BLaER1 treated with 17β-estradiol and CSF1 and Interleukin-3, amounts not matched to agents 10 nM and 100 nM (cell line): ENCODE measurements around the gene DTX1.

Experiments used
- H3K27ac ChIP-seq, 11 experiments: shearing (Covaris generic); formaldehyde crosslinking; 2 replicates each; pipeline ENCODE4 v1.8.1; 2022
- H3K27me3 ChIP-seq, 11 experiments: shearing (Covaris generic); formaldehyde crosslinking; 2 replicates each; pipeline ENCODE4 v1.8.1; 2022
- H3K36me3 ChIP-seq, 11 experiments: shearing (Covaris generic); formaldehyde crosslinking; 2 replicates each; pipeline ENCODE4 v1.8.1; 2022
- H3K4me1 ChIP-seq, 10 experiments: shearing (Covaris generic); formaldehyde crosslinking; 2 replicates each; pipeline ENCODE4 v1.8.1; 2022
- H3K4me2 ChIP-seq, 11 experiments: shearing (Covaris generic); formaldehyde crosslinking; 2 replicates each; pipeline ENCODE4 v1.8.1; 2022
- H3K4me3 ChIP-seq, 10 experiments: shearing (Covaris generic); formaldehyde crosslinking; 2 replicates each; pipeline ENCODE4 v1.8.1; 2022
- H3K9ac ChIP-seq, 11 experiments: shearing (Covaris generic); formaldehyde crosslinking; 2 replicates each; pipeline ENCODE4 v1.8.1; 2022
- H3K9me3 ChIP-seq, 11 experiments: shearing (Covaris generic); formaldehyde crosslinking; replicated peaks in 1 of 11; 2 replicates each; pipeline ENCODE4 v1.8.1; 2022
- H4K20me1 ChIP-seq, 11 experiments: shearing (Covaris generic); formaldehyde crosslinking; 2 replicates each; pipeline ENCODE4 v1.8.1; 2022
- Cebpa-rat ChIP-seq, 11 experiments: shearing (Covaris generic); IDR thresholded peaks; 2 replicates each; pipeline ENCODE4 v1.8.1; 2022

DTX1 gene

DNA sequence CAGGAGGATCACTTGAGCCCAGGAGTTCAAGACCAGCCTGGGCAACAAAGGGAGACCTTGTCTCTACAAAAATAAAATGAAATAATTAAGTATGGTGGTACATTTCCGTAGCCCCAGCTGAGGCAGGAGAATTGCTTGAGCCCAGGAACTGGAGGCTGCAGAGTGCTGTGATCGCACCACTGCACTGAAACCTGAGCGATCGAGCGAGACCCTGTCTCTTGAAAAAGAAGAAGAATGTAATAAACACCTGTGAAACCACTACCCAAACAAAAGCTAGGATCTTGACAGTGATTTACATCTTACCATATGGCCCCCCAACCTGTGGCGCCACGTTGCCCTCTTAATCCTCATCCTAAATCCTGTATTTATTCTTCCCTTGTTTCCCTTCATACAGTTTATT is 5.7 kb upstream of the DTX1 start:
- no peak for TF ChIP-seq Cebpa-rat (IDR thresholded peaks at IDR 0.05)
- Histone ChIP-seq H3K27me3 (peaks cover 0 to 6% (median 4%) of the 10 kb centered on the region in 11 experiments; a peak in 9 of 22 replicates), H3K4me1 (peaks cover 48 to 90% (median 64%) of the 10 kb centered on the region in 10 experiments), H3K27ac (no peak overlapping the region), H3K9me3 (no peaks in the 10 kb centered on the region), H4K20me1 (no peaks in the 10 kb centered on the region; a peak in 1 of 22 replicates), H3K4me2 (peak overlapping the region in 9 of 11 experiments; percentile 36 to 90 (median 53); a peak in 13 of 22 replicates), H3K36me3 (no peaks in the 10 kb centered on the region), H3K9ac (no peak overlapping the region), H3K4me3 (no peak overlapping the region)

DNA sequence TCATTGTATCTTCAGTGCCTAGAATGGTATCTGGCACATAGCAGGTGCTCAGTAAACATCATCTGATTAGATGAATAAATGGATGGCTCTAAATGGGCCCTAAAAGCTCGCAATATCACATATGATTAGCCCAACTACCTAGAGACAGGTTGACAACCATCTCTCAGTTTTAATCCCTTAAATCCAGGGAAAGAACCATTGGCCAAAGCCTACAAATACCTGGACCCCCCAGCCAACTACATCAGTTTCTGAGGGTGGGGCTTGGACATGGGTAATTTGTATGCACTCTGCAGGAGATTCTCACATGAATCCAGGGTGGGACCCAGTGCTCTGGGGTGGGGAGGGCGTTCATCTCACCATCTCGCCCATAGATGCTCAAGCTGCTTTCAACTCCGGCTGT is 4.8 kb upstream of the DTX1 start:
- H3K9me3 ChIP-seq: no peaks in the 10 kb centered on the region
- H3K4me2 ChIP-seq: peak overlapping the region; percentile 65 to 90 (median 78)
- peaks cover 8 to 16% (median 14%) of the 10 kb centered on the region in 11 experiments; a peak in 15 of 22 replicates for H3K27me3 ChIP-seq
- peaks cover 55 to 93% (median 69%) of the 10 kb centered on the region in 10 experiments for H3K4me1 ChIP-seq
- peak overlapping the region in 6 of 11 experiments; percentile 31 to 55 (median 46); a peak in 8 of 22 replicates for H3K27ac ChIP-seq
- H3K36me3 ChIP-seq: no peaks in the 10 kb centered on the region
- no peak overlapping the region; a peak in 1 of 20 replicates for H3K4me3 ChIP-seq
- H3K9ac ChIP-seq: peak overlapping the region in 6 of 11 experiments; percentile 17 to 47 (median 29); a peak in 4 of 22 replicates
- H4K20me1 ChIP-seq: no peaks in the 10 kb centered on the region; a peak in 1 of 22 replicates
- no peak for TF ChIP-seq Cebpa-rat (IDR thresholded peaks at IDR 0.05)

DNA sequence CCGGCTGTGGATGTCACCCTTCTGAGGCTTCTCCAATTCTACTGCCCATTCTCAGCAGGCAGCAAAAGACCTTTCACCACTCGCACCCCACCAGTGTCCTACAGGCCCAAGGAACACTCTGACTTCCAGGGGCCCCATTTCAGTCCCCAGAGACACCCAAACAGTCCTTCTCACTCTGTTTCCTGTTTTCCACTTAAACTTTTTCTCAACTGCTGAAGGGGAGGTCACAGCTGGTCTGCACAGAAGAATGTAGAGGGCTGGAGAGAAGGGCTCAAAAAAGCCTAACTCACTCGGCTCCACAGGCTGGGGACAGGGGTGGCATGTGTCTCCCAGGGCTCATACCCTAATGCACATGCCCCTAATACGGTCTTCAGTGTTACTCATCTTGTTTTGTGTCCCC is 4.2 kb upstream of the DTX1 start:
- no peak for TF ChIP-seq Cebpa-rat (IDR thresholded peaks at IDR 0.05)
- H3K4me3 ChIP-seq: no peak overlapping the region; a peak in 2 of 20 replicates
- peaks cover 12 to 20% (median 18%) of the 10 kb centered on the region in 11 experiments; a peak in 15 of 22 replicates for H3K27me3 ChIP-seq
- peak overlapping the region; percentile 65 to 90 (median 78) for H3K4me2 ChIP-seq
- H3K36me3 ChIP-seq: no peaks in the 10 kb centered on the region
- H3K27ac ChIP-seq: peak overlapping the region in 7 of 11 experiments; percentile 9 to 55 (median 41); a peak in 12 of 22 replicates
- no peaks in the 10 kb centered on the region for H3K9me3 ChIP-seq
- peak overlapping the region in 6 of 11 experiments; percentile 17 to 47 (median 29); a peak in 9 of 22 replicates for H3K9ac ChIP-seq
- H3K4me1 ChIP-seq: peaks cover 54 to 92% (median 68%) of the 10 kb centered on the region in 10 experiments
- no peaks in the 10 kb centered on the region; a peak in 1 of 22 replicates for H4K20me1 ChIP-seq

DNA sequence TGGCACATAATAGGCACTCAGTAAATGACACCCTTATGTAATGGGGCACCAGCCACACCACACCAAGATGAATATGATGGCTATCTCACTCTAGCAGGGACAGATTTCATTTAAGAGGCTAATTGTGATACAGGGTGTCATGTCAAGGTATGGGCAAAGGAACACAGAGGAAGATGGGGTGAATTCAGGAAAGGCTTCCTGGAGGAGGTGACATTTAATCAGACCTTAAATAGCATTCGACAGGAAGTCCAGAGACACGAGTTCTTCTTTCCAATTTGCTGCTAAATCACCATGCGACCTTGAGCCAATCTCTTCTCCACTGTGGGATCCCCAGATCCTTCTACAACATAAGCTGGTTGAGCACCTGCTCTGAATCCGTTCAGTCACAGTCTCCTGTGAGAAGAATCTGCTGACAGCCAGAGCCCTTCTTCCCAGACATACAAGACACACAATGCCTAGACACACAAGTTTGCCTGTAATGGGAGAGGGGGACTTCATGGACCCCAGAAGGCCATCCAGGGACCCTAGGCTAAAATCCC is 1.5 kb upstream of the DTX1 start:
- Histone ChIP-seq H3K36me3 (no peaks in the 10 kb centered on the region), H3K27ac (no peak overlapping the region), H3K27me3 (peaks cover 12 to 28% (median 19%) of the 10 kb centered on the region in 11 experiments; a peak in 15 of 22 replicates), H3K9me3 (no peaks in the 10 kb centered on the region), H3K4me2 (peak overlapping the region in 10 of 11 experiments; percentile 16 to 99 (median 97); a peak in 14 of 22 replicates), H3K9ac (no peak overlapping the region), H3K4me3 (no peak overlapping the region), H4K20me1 (peaks cover 0 to 17% (median 10%) of the 10 kb centered on the region in 11 experiments; a peak in 8 of 22 replicates), H3K4me1 (peaks cover 47 to 90% (median 72%) of the 10 kb centered on the region in 10 experiments)
- no peak for TF ChIP-seq Cebpa-rat (IDR thresholded peaks at IDR 0.05)

DNA sequence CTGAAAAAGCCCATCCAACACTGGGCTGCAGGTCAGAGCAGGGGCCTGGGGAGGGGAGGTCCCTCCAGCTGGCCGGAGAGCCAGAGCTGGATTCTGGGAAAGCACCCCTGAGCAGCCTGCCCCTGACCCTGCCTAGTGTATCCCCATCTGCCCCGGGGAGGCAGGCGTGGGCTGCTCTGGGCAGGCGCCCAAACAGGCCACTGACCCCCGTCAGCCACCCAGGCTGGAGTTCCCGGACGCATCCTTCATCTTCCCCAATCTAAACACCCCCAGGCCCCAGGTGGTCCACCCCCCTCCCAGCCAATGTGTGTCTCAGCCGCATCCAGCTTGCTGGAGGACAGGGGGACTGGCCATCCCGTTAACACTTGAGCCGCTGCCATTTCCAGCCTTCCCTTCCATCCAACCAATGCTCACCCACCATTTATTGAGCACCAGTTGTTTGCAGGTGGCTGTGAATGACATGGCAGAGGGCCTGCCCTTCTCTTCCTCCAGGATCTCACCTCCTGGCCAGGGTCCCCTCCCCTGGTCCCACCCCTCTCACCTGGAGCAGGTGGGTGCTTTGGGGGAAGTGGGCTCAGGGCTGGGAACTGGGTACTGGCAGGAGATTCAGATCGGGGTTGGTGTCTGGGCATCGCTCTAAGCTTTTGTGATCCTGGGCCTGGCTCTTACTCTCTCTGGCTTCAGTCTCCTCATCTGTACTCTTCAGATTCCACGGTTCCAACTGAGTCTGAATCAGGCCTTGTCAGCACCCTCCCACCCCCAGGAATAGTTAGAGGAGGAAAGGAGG is 743 bp upstream of the DTX1 start:
- H3K27ac ChIP-seq: peak overlapping the region in 3 of 11 experiments; percentile 71 to 78 (median 74); a peak in 4 of 22 replicates
- H3K4me3 ChIP-seq: peak overlapping the region; percentile 71 to 93 (median 80)
- peaks cover 12 to 28% (median 19%) of the 10 kb centered on the region in 11 experiments; a peak in 15 of 22 replicates for H3K27me3 ChIP-seq
- peak overlapping the region; percentile 90 to 99 (median 98) for H3K4me2 ChIP-seq
- H4K20me1 ChIP-seq: peaks cover 0 to 25% (median 15%) of the 10 kb centered on the region in 11 experiments; a peak in 10 of 22 replicates
- TF ChIP-seq Cebpa-rat (IDR thresholded peaks at IDR 0.05): no peak
- H3K9ac ChIP-seq: peak overlapping the region in 10 of 11 experiments; percentile 73 to 90 (median 82); a peak in 14 of 22 replicates
- H3K9me3 ChIP-seq: no peaks in the 10 kb centered on the region
- H3K36me3 ChIP-seq: no peaks in the 10 kb centered on the region
- peaks cover 43 to 90% (median 74%) of the 10 kb centered on the region in 10 experiments for H3K4me1 ChIP-seq

DNA sequence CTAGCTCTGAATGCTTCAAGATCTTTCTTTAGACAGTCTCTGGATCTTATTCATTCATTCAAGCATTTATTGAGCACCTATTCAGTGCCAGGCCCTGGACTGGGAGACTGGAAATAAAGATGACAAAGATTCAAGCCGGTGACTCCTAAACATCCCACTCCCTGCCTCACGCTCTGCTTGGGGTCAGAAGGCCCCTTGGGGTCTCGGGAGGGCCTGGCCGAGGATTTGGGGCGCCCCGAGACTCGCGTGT is 224 bp upstream of the DTX1 start:
- H3K4me2 ChIP-seq: peak overlapping the region; percentile 90 to 99 (median 98)
- H3K27me3 ChIP-seq: peaks cover 12 to 28% (median 19%) of the 10 kb centered on the region in 11 experiments; a peak in 15 of 22 replicates
- no peaks in the 10 kb centered on the region for H3K9me3 ChIP-seq
- no peak for TF ChIP-seq Cebpa-rat (IDR thresholded peaks at IDR 0.05)
- H3K27ac ChIP-seq: peak overlapping the region in 10 of 11 experiments; percentile 62 to 78 (median 70); a peak in 15 of 22 replicates
- peaks cover 0 to 30% (median 16%) of the 10 kb centered on the region in 11 experiments; a peak in 10 of 22 replicates for H4K20me1 ChIP-seq
- peak overlapping the region; percentile 71 to 93 (median 80) for H3K4me3 ChIP-seq
- peaks cover 47 to 90% (median 79%) of the 10 kb centered on the region in 10 experiments for H3K4me1 ChIP-seq
- peak overlapping the region; percentile 73 to 90 (median 82) for H3K9ac ChIP-seq
- no peaks in the 10 kb centered on the region for H3K36me3 ChIP-seq

DNA sequence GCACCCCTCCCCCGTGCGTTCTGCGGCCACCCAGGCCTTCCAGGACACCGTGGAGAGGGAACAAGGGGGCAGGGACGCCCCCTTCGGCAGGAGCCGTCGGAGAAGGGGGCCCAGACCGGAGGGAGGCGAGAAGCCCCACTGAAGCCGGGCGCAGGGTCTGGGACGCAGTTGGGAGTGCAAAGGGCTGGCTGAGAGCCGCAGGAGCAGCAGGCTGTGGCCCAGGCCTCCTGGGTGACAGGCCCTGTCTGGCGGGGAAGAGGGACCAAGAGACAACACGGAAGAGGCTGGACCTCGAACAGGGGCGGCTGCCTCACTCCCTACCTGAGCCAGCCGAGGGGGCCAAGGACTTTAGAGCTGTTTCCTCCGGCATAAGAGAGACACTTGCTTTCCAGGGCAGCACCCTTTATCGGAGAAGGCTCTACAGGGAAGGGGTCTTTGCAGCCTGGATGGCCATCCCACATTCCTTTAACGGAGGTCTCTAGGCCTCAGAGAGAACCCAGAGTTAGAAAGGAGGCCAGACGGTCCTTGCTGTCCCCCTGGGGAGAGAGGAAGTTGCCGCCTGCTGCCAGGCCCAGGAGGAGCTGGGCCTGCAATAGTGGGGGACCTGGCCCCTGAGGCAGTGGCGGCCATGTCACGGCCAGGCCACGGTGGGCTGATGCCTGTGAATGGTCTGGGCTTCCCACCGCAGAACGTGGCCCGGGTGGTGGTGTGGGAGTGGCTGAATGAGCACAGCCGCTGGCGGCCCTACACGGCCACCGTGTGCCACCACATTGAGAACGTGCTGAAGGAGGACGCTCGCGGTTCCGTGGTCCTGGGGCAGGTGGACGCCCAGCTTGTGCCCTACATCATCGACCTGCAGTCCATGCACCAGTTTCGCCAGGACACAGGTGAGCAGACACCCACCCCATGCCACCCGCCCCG is 1.3 kb downstream of the DTX1 start:
- peak overlapping the region in 3 of 11 experiments; percentile 3 to 40 (median 28); a peak in 2 of 22 replicates for H3K27ac ChIP-seq
- H3K36me3 ChIP-seq: no peaks in the 10 kb centered on the region
- no peak for TF ChIP-seq Cebpa-rat (IDR thresholded peaks at IDR 0.05)
- peaks cover 0 to 42% (median 24%) of the 10 kb centered on the region in 11 experiments; a peak in 16 of 22 replicates for H4K20me1 ChIP-seq
- H3K27me3 ChIP-seq: peaks cover 12 to 28% (median 19%) of the 10 kb centered on the region in 11 experiments; a peak in 15 of 22 replicates
- peak overlapping the region in 10 of 11 experiments; percentile 7 to 88 (median 78); a peak in 16 of 22 replicates for H3K9ac ChIP-seq
- H3K4me2 ChIP-seq: peak overlapping the region; percentile 90 to 99 (median 98)
- no peaks in the 10 kb centered on the region for H3K9me3 ChIP-seq
- peaks cover 51 to 90% (median 83%) of the 10 kb centered on the region in 10 experiments for H3K4me1 ChIP-seq
- H3K4me3 ChIP-seq: peak overlapping the region; percentile 71 to 93 (median 80); a peak in 18 of 20 replicates

DNA sequence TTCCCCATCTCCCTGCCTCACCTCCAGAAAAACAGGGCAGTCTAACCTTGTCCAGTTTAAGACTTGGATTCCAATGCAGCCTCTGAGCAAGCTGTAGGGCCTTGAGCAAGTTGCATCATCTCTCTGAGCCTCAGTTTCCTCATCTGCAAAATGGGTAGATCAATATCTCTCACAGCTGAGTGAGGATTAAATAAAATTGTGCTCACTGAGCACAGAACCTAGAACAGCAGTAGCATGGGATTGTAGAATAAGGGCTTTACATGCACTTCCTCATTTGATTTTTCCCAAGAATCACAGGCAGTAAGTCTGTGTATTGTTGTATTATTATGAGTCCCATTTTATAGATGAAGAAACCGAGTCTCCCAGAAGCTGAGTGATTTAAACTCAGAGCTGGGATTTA is 2.0 kb downstream of the DTX1 start:
- Histone ChIP-seq H3K4me2 (peak overlapping the region in 8 of 11 experiments; percentile 21 to 98 (median 98); a peak in 13 of 22 replicates), H3K9ac (no peak overlapping the region), H3K27ac (no peak overlapping the region)

More for the DNA sequence above, 2.0 kb downstream of the DTX1 start:
- H4K20me1 ChIP-seq: peaks cover 0 to 48% (median 31%) of the 10 kb centered on the region in 11 experiments; a peak in 19 of 22 replicates
- H3K4me1 ChIP-seq: peaks cover 51 to 90% (median 83%) of the 10 kb centered on the region in 10 experiments
- H3K36me3 ChIP-seq: no peaks in the 10 kb centered on the region
- no peaks in the 10 kb centered on the region for H3K9me3 ChIP-seq
- no peak for TF ChIP-seq Cebpa-rat (IDR thresholded peaks at IDR 0.05)
- H3K27me3 ChIP-seq: peaks cover 12 to 28% (median 19%) of the 10 kb centered on the region in 11 experiments; a peak in 15 of 22 replicates
- H3K4me3 ChIP-seq: peak overlapping the region in 1 of 10 experiments; percentile 93; a peak in 1 of 20 replicates
